Stimulated activated naive B cell treated with anti-CD40 and anti-IgM and Interleukin-4, amounts not matched to agents 10 μg/mL and 1 μg/mL and 100 μg/mL, for 72 hours (primary cell): ENCODE data around the gene TBC1D7.

ENCODE experiments used
- ATAC-seq, 2 donors: fragments of 150-1000 bp; cut with Tn5 transposase; replicated peaks; 2 replicates each; pipeline ENCODE4 v1.10.0; 2021; ENCODE audit warnings: moderate library complexity in 1 of 2
- DNase-seq: peaks from one replicate; pipeline ENCODE4 v3.0.0; 2021
- H3K27ac Mint-ChIP-seq: one replicate; pipeline ENCODE4 v1.8.0; 2022; ENCODE audit warnings: mild to moderate bottlenecking, mixed read lengths
- H3K27me3 Mint-ChIP-seq, 2 donors: one replicate each; pipeline ENCODE4 v1.8.0; 2022; ENCODE audit warnings: mixed read lengths in 2 of 2
- H3K36me3 Mint-ChIP-seq, 2 donors: one replicate each; pipeline ENCODE4 v1.8.0; 2022; ENCODE audit warnings: mixed read lengths in 2 of 2, mild to moderate bottlenecking in 1 of 2
- H3K4me1 Mint-ChIP-seq, 2 donors: one replicate each; pipeline ENCODE4 v1.8.0; 2022; ENCODE audit warnings: mixed read lengths in 2 of 2, mild to moderate bottlenecking in 1 of 2
- H3K4me3 Mint-ChIP-seq, 2 donors: one replicate each; pipeline ENCODE4 v1.8.0; 2022; ENCODE audit warnings: mild to moderate bottlenecking in 2 of 2, mixed read lengths in 2 of 2, moderate library complexity in 1 of 2
- H3K9me3 Mint-ChIP-seq, 2 donors: one replicate each; pipeline ENCODE4 v1.8.0; 2022; ENCODE audit warnings: mixed read lengths in 2 of 2, mild to moderate bottlenecking in 1 of 2

TBC1D7 gene

DNA sequence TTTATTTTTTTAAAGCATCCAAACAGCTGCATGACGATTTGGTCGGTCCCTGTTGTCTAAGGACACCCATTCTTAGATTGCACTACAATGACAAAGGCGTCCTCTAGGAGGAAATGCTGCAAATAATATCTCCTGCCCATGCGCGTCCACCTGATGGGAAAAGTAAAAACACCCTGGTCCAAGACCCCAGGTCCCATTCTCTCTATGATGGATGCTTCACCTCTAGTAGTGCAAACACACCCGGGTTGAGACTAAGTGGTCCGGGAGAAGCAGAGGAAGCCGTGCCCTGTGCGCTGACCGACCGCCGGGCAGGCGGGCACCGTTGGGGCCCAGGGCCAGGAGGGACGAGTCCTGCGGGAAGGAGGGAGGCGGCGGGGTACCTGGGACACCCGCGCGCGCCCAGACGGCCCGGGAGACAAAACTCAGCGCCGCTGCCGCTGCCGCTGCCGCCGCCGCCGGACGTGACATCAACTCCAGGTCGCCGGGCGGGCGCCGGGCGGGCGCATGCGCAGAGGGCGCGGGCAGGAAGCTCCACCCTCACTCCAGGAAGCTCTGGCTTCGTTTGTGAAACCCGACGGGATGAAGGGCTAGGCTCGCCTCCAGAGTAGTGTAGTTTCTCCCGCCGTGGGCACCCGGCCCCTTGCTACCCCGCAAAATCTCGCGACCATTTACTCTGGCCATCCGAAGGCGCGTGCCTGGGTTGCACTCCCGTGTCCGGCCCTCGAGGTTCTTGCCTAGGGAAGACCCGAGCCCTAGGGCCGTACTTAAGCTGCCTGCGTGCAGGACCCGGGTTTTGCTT is at the start of gene TBC1D7:
Gene TBC1D7, minus strand, starts transcription at position 462 of the 799 bp plus-strand sequence. CDS start 1,639 bp downstream, outside the sequence.
- ATAC-seq (peak; percentile 89 to 91), DNase-seq (peak; percentile 91)
- H3K9me3 Mint-ChIP-seq, result no peaks in the 10 kb centered on the region
- H3K27ac Mint-ChIP-seq, result peak within 1 kb of the TSS; percentile 98
- H3K36me3 Mint-ChIP-seq, result peaks cover 7 to 21% of the 10 kb centered on the region in 2 donors
- no peaks in the 10 kb centered on the region for H3K27me3 Mint-ChIP-seq
- H3K4me3 Mint-ChIP-seq, result peak within 1 kb of the TSS; percentile 90 to 94
- H3K4me1 Mint-ChIP-seq, result peaks cover 12 to 44% of the 10 kb centered on the region in 2 donors

- DNase-seq, result no peak
- Mint-ChIP-seq H3K36me3 (peaks cover 8 to 17% of the 10 kb centered on the region in 2 donors), H3K27ac (no peak overlapping the region), H3K27me3 (no peaks in the 10 kb centered on the region), H3K4me1 (peaks cover 42 to 62% of the 10 kb centered on the region in 2 donors), H3K4me3 (no peak overlapping the region), H3K9me3 (peaks cover 0 to 3% of the 10 kb centered on the region in 2 donors)
- ATAC-seq, result peak in 1 of 2 donors; percentile 35
Observed at GRCh38 chr6:13377054-13377758, 48.9 kb upstream of the TBC1D7 start.

GRCh38 chr6:13375360-13375878 is 47.1 kb upstream of the TBC1D7 start:
- DNase-seq, result no peak
- H3K27ac Mint-ChIP-seq, result no peak overlapping the region
- no peak overlapping the region for H3K4me3 Mint-ChIP-seq
- peak in 1 of 2 donors; percentile 61 for ATAC-seq
- peaks cover 8 to 17% of the 10 kb centered on the region in 2 donors for H3K36me3 Mint-ChIP-seq
- H3K9me3 Mint-ChIP-seq, result peaks cover 0 to 3% of the 10 kb centered on the region in 2 donors
- peaks cover 36 to 53% of the 10 kb centered on the region in 2 donors for H3K4me1 Mint-ChIP-seq
- H3K27me3 Mint-ChIP-seq, result no peaks in the 10 kb centered on the region

DNA sequence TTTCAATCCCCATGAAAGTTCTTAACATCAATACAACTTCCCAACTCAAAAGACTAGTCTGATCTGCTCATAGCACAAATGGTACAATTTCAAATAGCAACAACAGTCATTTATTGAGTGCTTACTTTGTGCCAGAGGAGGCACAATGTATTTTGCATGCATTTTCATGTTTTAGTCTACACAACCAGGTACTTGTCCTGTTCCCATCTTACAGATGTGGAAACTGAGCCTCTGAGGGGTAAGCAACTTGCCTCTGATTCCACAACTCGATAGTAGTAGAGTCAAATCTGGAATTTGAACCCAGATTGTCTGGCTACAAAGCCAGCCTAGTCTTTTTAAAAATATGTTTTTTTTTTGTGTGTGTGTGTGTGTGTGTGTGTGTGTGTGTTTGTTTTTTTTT is 45.6 kb upstream of the TBC1D7 start:
- DNase-seq (no peak), ATAC-seq (no peak)
- H3K4me1 Mint-ChIP-seq, result peaks cover 33 to 42% of the 10 kb centered on the region in 2 donors
- no peaks in the 10 kb centered on the region for H3K27me3 Mint-ChIP-seq
- H3K27ac Mint-ChIP-seq, result no peak overlapping the region
- H3K36me3 Mint-ChIP-seq, result peaks cover 8 to 17% of the 10 kb centered on the region in 2 donors
- H3K4me3 Mint-ChIP-seq, result no peak overlapping the region
- H3K9me3 Mint-ChIP-seq, result peaks cover 0 to 3% of the 10 kb centered on the region in 2 donors

DNA sequence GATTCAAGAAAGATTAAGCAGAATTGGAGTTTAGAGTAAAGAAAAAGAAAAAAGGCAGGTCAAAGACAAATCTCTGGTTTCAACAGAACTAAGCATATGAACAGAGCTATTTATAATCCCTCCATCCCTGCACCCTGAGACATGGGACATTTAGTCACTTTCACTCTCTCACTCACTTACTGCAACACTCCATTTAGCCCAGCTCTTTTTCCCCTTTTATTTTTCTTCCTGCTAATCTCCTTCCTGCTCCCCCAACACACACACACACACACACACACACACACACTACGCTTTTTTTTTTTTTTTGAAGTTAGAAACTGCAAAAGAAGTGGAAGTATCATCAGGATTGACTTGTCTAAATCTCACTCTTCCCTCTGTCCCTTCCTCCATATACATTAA is 45.1 kb upstream of the TBC1D7 start:
- no peak for ATAC-seq
- H3K27me3 Mint-ChIP-seq, result no peaks in the 10 kb centered on the region
- H3K9me3 Mint-ChIP-seq, result peaks cover 0 to 3% of the 10 kb centered on the region in 2 donors
- no peak overlapping the region for H3K27ac Mint-ChIP-seq
- no peak for DNase-seq
- H3K4me3 Mint-ChIP-seq, result no peak overlapping the region
- peaks cover 31 to 41% of the 10 kb centered on the region in 2 donors for H3K4me1 Mint-ChIP-seq
- peaks cover 8 to 17% of the 10 kb centered on the region in 2 donors for H3K36me3 Mint-ChIP-seq

- no peaks in the 10 kb centered on the region for H3K27me3 Mint-ChIP-seq
- H3K27ac Mint-ChIP-seq, result no peak overlapping the region
- H3K36me3 Mint-ChIP-seq, result peaks cover 5 to 13% of the 10 kb centered on the region in 2 donors
- H3K4me1 Mint-ChIP-seq, result peaks cover 29 to 35% of the 10 kb centered on the region in 2 donors
- H3K9me3 Mint-ChIP-seq, result peaks cover 0 to 3% of the 10 kb centered on the region in 2 donors
- DNase-seq (no peak), ATAC-seq (no peak)
- H3K4me3 Mint-ChIP-seq, result no peak overlapping the region
Observed at GRCh38 chr6:13372688-13373487, 44.6 kb upstream of the TBC1D7 start.

GRCh38 chr6:13372076-13372475 is 43.7 kb upstream of the TBC1D7 start:
- no peak for ATAC-seq
- peaks cover 28 to 34% of the 10 kb centered on the region in 2 donors for H3K4me1 Mint-ChIP-seq

GRCh38 chr6:13371421-13372072 is 43.2 kb upstream of the TBC1D7 start:
- DNase-seq, result no peak
- no peak overlapping the region for H3K4me3 Mint-ChIP-seq
- H3K9me3 Mint-ChIP-seq, result no peaks in the 10 kb centered on the region
- H3K27me3 Mint-ChIP-seq, result no peaks in the 10 kb centered on the region
- H3K27ac Mint-ChIP-seq, result no peak overlapping the region
- no peak for ATAC-seq
- H3K36me3 Mint-ChIP-seq, result peaks cover 0 to 10% of the 10 kb centered on the region in 2 donors
- peaks cover 28 to 34% of the 10 kb centered on the region in 2 donors for H3K4me1 Mint-ChIP-seq

More at GRCh38 chr6:13372076-13372475, 43.7 kb upstream of the TBC1D7 start:
- no peak overlapping the region for H3K27ac Mint-ChIP-seq
- H3K27me3 Mint-ChIP-seq, result no peaks in the 10 kb centered on the region
- H3K36me3 Mint-ChIP-seq, result peaks cover 0 to 10% of the 10 kb centered on the region in 2 donors
- H3K4me3 Mint-ChIP-seq, result no peak overlapping the region
- no peak for DNase-seq
- H3K9me3 Mint-ChIP-seq, result no peaks in the 10 kb centered on the region

DNA sequence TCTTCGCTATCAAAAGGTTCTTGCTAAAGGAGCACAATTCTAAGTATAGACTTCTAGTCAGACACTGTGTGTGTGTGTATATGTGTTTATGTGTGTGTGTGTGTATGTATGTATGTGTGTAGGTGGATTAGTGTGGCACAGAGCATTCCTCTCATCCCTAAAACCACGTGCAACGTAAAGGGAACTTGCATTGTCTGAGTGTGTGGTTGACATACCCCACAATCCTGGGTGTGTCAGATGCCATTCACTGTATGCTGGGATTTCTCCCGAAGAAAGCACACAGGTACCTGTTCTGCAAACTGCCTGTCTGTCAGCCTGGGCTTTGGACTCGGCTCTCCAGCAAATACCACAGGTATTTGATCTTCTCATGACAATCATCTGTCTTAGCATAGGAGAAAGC is 42.3 kb upstream of the TBC1D7 start:
- Mint-ChIP-seq H3K27ac (no peak overlapping the region), H3K27me3 (no peaks in the 10 kb centered on the region), H3K36me3 (peaks cover 0 to 7% of the 10 kb centered on the region in 2 donors), H3K4me1 (peaks cover 24 to 26% of the 10 kb centered on the region in 2 donors), H3K9me3 (no peaks in the 10 kb centered on the region), H3K4me3 (no peak overlapping the region)
- DNase-seq (no peak), ATAC-seq (no peak)

DNA sequence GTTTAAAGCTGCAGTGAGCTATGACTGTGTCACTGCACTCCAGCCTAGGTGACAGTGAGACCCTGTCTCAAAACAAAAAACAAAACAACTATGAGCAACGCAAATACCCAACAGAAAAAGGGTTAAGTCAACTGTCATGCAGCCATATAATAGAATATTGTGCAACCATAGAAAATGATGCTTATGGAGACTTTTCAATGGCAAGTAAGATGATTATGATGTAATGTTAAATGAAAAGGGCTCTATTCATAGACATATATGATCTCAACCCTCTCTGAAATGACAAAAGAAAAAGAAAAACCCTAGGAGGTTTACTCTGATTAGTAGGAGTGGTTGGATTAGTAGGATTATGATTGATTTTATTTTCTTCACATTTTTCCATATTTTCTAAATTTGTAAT is 41.3 kb upstream of the TBC1D7 start:
- Mint-ChIP-seq H3K4me1 (peaks cover 24 to 31% of the 10 kb centered on the region in 2 donors), H3K4me3 (no peak overlapping the region), H3K9me3 (no peaks in the 10 kb centered on the region)

DNA sequence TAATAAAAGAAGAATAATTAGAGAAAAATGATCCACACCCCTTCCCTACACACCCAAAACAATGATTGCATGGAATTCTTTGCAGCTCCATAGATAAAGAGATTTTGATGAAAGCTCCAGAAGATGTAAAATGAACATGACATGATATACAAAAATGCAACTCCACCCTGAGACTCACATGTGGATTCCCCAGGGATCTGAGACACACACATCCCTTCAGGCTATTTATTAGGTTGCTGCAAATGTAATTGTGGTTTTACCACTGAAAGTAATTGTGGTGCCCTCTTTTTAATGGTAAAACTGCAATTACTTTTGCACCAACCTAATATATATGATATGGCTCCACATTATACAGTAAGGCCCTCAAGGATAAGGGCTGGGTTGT is 40.4 kb upstream of the TBC1D7 start:
- H3K36me3 Mint-ChIP-seq, result peaks cover 16 to 21% of the 10 kb centered on the region in 2 donors
- no peak overlapping the region for H3K4me3 Mint-ChIP-seq
- no peaks in the 10 kb centered on the region for H3K9me3 Mint-ChIP-seq
- no peak for ATAC-seq
- H3K4me1 Mint-ChIP-seq, result peaks cover 31 to 38% of the 10 kb centered on the region in 2 donors
- no peak for DNase-seq
- no peaks in the 10 kb centered on the region for H3K27me3 Mint-ChIP-seq
- no peak overlapping the region for H3K27ac Mint-ChIP-seq

More for the DNA sequence above, 41.3 kb upstream of the TBC1D7 start:
- DNase-seq (no peak), ATAC-seq (no peak)
- Mint-ChIP-seq H3K27me3 (no peaks in the 10 kb centered on the region), H3K27ac (no peak overlapping the region), H3K36me3 (peaks cover 9 to 16% of the 10 kb centered on the region in 2 donors)

GRCh38 chr6:13368079-13368730 is 39.9 kb upstream of the TBC1D7 start:
- H3K36me3 Mint-ChIP-seq, result peaks cover 16 to 21% of the 10 kb centered on the region in 2 donors
- no peaks in the 10 kb centered on the region for H3K27me3 Mint-ChIP-seq
- DNase-seq, result no peak
- H3K4me1 Mint-ChIP-seq, result peaks cover 30 to 35% of the 10 kb centered on the region in 2 donors
- no peak overlapping the region for H3K27ac Mint-ChIP-seq
- ATAC-seq, result no peak
- H3K4me3 Mint-ChIP-seq, result no peak overlapping the region
- no peaks in the 10 kb centered on the region for H3K9me3 Mint-ChIP-seq

GRCh38 chr6:13367396-13367795 is 39.1 kb upstream of the TBC1D7 start:
- H3K27ac Mint-ChIP-seq, result peak overlapping the region; percentile 6
- no peaks in the 10 kb centered on the region for H3K27me3 Mint-ChIP-seq
- H3K9me3 Mint-ChIP-seq, result no peaks in the 10 kb centered on the region
- H3K4me1 Mint-ChIP-seq, result peaks cover 31 to 41% of the 10 kb centered on the region in 2 donors
- H3K36me3 Mint-ChIP-seq, result peaks cover 20 to 22% of the 10 kb centered on the region in 2 donors
- DNase-seq (no peak), ATAC-seq (no peak)
- no peak overlapping the region for H3K4me3 Mint-ChIP-seq
